Activated T-helper 1 cell treated with anti-CD3 and anti-CD28 coated beads, Interleukin-2, amount 50 U/mL, for 16 hours (primary cell): Measurements from ENCODE around the gene CD8B.

ENCODE experiments used
- DNase-seq, 2 donors: peaks; one replicate each; pipeline ENCODE4 v3.0.0-alpha.2; 2020; ENCODE audit warnings: low read depth in 1 of 2, low spot score in 1 of 2

Gene CD8B

DNA sequence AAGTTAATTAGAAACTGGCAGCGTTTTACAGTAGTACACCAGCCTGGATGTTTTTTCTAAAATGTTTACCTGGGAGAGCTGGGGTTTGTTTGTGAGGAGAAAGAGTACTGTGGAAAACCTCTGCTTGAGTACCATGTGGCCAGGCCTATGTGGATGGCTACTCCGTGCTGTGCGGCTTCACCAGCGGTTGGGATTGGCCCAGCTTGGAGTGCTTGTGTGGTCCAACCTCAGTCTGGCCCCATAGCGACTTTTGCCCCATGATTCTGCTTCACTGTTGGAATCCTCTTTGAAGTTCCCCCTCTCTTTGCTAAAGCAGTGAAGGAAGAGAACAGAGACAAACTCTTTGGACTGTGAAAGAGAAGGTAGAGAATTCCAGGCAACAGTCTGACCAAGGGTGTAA is 86.8 kb downstream of the CD8B start:
- DNase-seq, result no peak

DNA sequence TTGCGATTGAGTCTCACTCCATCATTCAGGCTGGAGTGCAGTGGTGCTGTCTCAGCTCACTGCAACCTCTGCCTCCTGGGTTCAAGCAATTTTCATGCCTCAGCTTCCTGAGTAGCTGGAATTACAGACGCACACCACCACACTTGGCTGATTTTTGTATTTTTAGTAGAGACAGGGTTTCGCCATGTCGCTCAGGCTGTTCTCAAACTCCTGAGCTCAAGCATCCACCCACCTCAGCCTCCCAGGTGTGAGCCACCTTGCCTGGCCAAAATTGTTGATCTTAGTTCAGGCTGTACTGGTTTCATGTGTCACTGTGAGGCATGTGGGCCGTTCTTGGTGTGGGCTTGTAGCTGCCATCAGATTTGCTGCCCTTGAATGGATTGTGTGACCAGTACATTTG is 89.1 kb downstream of the CD8B start:
- no peak for DNase-seq

DNA sequence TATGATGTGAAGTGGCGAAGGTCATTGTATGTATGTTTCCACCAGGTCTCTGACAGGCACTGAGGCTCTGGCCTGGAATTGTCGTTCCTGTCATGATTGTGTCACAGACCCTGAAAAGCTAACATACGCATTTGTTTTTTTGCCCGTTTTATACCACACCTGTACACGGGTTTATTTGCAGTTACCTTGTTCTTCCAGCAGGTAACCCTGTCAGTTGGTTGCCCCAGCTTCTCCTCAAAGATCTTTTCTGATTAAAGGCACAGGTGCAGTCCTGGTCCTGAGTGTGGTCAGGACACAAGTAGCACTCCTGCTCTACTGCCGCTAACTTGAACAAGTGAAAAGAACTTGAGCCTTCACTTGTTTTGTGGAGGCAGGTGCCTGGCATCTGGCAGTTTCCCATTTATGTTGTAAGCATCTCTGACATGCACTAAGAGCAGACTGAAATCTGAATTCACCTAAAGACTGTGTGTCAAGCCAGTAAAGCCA is 90.8 kb downstream of the CD8B start:
- no peak for DNase-seq

DNA sequence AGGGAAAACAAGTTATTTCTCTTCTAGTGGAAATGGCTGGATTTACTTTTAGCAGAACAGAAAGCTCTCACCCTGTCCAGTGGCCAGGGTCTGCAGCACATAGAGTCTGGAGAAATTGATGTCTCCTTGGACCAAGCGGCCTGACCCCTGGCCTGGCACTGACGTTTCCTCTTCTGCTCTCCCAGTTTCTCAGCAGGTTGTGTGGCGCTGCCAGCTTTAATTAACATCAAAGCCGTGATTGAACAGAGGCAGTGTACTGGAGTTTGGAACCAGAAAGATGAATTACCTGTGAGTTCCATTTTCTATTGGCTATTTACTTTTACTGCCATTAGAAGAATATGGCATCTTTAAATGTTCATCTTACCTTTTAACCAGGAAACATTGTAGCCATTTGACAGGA is 91.8 kb downstream of the CD8B start:
- no peak for DNase-seq

DNA sequence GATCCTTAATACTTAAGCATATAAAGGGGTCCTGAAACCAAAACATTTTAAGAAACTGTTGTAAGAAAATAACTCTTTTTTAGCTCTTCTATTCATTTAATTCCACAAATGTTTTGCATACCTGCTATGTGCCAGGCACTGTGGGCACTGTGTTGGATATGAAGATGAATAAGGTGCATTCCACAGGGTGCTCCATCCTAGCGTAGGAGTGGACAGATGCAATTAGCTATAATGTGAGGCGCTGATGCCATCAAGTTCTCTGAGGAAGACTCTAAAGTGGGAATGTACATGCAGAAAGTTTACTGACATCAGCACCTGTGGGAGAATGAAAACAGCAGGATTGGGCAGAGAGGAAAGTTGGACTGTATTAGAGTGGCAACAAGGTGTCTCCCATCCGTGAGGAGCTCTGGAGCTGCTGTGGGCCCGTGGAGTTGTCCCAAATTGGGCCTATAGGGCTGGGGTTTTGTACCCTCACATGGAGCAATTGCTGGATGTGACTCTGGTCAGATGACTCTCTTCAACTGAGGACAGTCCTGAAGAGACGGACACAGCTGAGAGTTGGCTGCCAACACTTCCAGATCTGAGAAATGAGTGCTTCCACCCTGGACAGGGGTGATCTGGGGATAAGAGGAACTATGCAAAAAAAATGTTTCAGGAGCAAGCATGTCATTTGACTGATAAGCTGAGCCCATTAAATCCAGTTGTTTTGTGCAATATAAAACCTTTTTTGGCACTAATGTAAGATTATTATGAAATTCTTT is 93.3 kb downstream of the CD8B start:
- no peak for DNase-seq
